ENCODE data around the gene KLHDC10. TPM values are rescaled to one million over a fixed set of nuclear protein-coding genes. Genes with fewer than 3 reads are reported as not detected.
"Not testable (repeated sequence)": the region's sequence is repeated elsewhere in the genome, so short reads cannot be mapped to it uniquely, and the experiment has no call there.

KLHDC10 gene
- polyA plus RNA-seq, 2 of the 4 experiments (the other 2 are of a cell fraction): 25.7 to 35.0 TPM

- no peak overlapping the region for H3K4me3 ChIP-seq
- DNase-seq (ENCODE audit: low read depth in 1 of 2, low spot score in 1 of 2) (no peak), ATAC-seq (no peak), FAIRE-seq (no peak)
- ChIA-PET POLR2A (no interaction called here), CTCF (interaction anchor here (0.6 kb wide), 1 partner anchor 885 kb away, joined by 3 read pairs; no protein-coding TSS in a partner anchor)
- no peaks in the 10 kb centered on the region for H3K4me1 ChIP-seq
- H3K27ac ChIP-seq: no peak overlapping the region
- TF ChIP-seq MAZ (IDR thresholded peaks at IDR 0.05; ENCODE audit: borderline replicate concordance, low read depth, low read length) (no peak), ZFP36 (IDR thresholded peaks at IDR 0.05; ENCODE audit: borderline replicate concordance, partially characterized antibody) (peak; percentile 57)
- H3K9me3 ChIP-seq: 0 out of 3 replicates have a peak, but pooled peaks cover 3% of the 10 kb centered on the region
- H3K4me2 ChIP-seq: no peak overlapping the region
- WGBS (ENCODE audit: missing lambda C conversion rate): 67% methylated on average over 1 of the region's 1 CpG
Observed at GRCh38 chr7:130062246-130062645, 8.1 kb upstream of the KLHDC10 start.

GRCh38 chr7:130063036-130063435 is 7.3 kb upstream of the KLHDC10 start:
- Histone ChIP-seq H3K9me3 (0 out of 3 replicates have a peak, but pooled peaks cover 3% of the 10 kb centered on the region), H3K4me1 (no peaks in the 10 kb centered on the region), H3K4me3 (no peak overlapping the region), H3K4me2 (no peak overlapping the region), H3K27ac (no peak overlapping the region)
- WGBS (ENCODE audit: missing lambda C conversion rate): 3% methylated on average over 2 of the region's 2 CpGs
- FAIRE-seq (no peak), DNase-seq (ENCODE audit: low read depth in 1 of 2, low spot score in 1 of 2) (peak in 1 of 2 experiments; percentile 54), ATAC-seq (peak in 1 of 2 experiments; percentile 81; a peak in 4 of 6 replicates)
- TF ChIP-seq RAD21 (conservative IDR thresholded peaks at IDR 0.05 in 1 of 2, IDR thresholded peaks at IDR 0.05 in 1 of 2): peak in 1 of 2 experiments; percentile 45; a peak in 3 of 5 replicates
- no peak for TF ChIP-seq CBX2 (IDR thresholded peaks at IDR 0.05; ENCODE audit: borderline replicate concordance, low read depth)
- TF ChIP-seq CTCF (IDR thresholded peaks at IDR 0.05): peak; percentile 48; the same call in 2 of the 3 replicates
- ChIA-PET POLR2A (interaction anchor here (0.5 kb wide), 1 partner anchor 799 kb away, joined by 4 read pairs; no protein-coding TSS in a partner anchor), CTCF (interaction anchor here (0.6 to 1.4 kb wide), 6 partner anchors 10 to 885 kb away, joined by 3 to 10 read pairs (median 3); no protein-coding TSS in a partner anchor)

GRCh38 chr7:130064580-130064926 is 5.8 kb upstream of the KLHDC10 start:
- POLR2A ChIA-PET; H3K27ac ChIP-seq; H3K4me1 ChIP-seq; H3K4me3 ChIP-seq; H3K4me2 ChIP-seq; ATAC-seq; DNase-seq (ENCODE audit: low read depth in 1 of 2, low spot score in 1 of 2); FAIRE-seq; H3K9me3 ChIP-seq: not testable (repeated sequence)
- WGBS (ENCODE audit: missing lambda C conversion rate): 75% methylated on average over 6 of the region's 6 CpGs
- CTCF ChIA-PET: interaction anchor here (0.6 to 1.4 kb wide), 4 partner anchors 8 to 279 kb away, joined by 3 read pairs; no protein-coding TSS in a partner anchor

- ATAC-seq: no peak
- no peak overlapping the region for H3K4me2 ChIP-seq
- ChIA-PET POLR2A (interaction anchor here (0.6 kb wide), 1 partner anchor 9 kb away, joined by 5 read pairs; no protein-coding TSS in a partner anchor), CTCF (no interaction called here)
- peaks cover 5% of the 10 kb centered on the region; the same call in 1 of the 3 replicates for H3K4me1 ChIP-seq
- no peak for DNase-seq (ENCODE audit: low read depth in 1 of 2, low spot score in 1 of 2)
- 52% methylated on average over 6 of the region's 6 CpGs for WGBS (ENCODE audit: missing lambda C conversion rate)
- no peak for TF ChIP-seq POLR2AphosphoS2 (conservative IDR thresholded peaks at IDR 0.05; ENCODE audit: low read length)
- TF ChIP-seq EHMT2 (IDR thresholded peaks at IDR 0.05; ENCODE audit: low read depth): no peak
- no peak for TF ChIP-seq BCL3 (IDR thresholded peaks at IDR 0.05)
- TF ChIP-seq E2F6 (IDR thresholded peaks at IDR 0.05; ENCODE audit: borderline replicate concordance, low read depth): no peak
- TF ChIP-seq MAZ (IDR thresholded peaks at IDR 0.05; ENCODE audit: borderline replicate concordance, low read depth, low read length): no peak
- TF ChIP-seq ELK1 (IDR thresholded peaks at IDR 0.05; ENCODE audit: low read depth, low read length): no peak
- no peak overlapping the region for H3K27ac ChIP-seq
- 0 out of 3 replicates have a peak, but pooled peaks cover 3% of the 10 kb centered on the region for H3K9me3 ChIP-seq
- FAIRE-seq: no peak
- H3K4me3 ChIP-seq: no peak overlapping the region
Observed at GRCh38 chr7:130065500-130066152, 4.7 kb upstream of the KLHDC10 start.

All from A549 (cell line).